Hepatic stellate cell (primary cell): Measurements from ENCODE around the gene MARS2.
"Not testable (repeated sequence)": the region's sequence is repeated elsewhere in the genome, so short reads cannot be mapped to it uniquely, and the experiment has no call there.

ENCODE experiments used
- DNase-seq: peaks from one replicate; pipeline ENCODE4 v3.0.0; 2011; ENCODE audit warnings: low spot score

Gene MARS2

DNA sequence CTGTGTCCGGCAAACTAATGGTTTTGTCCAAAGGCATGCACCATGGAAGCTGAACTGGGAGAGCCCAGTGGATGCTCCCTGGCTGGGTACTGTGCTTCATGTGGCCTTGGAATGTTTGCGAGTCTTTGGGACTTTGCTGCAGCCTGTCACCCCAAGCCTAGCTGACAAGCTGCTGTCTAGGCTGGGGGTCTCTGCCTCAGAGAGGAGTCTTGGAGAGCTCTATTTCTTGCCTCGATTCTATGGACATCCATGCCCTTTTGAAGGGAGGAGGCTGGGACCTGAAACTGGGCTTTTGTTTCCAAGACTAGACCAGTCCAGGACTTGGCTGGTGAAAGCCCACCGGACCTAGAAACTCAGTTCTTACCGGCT lies 1.7 kb downstream of the MARS2 start:
- DNase-seq = no peak

DNA sequence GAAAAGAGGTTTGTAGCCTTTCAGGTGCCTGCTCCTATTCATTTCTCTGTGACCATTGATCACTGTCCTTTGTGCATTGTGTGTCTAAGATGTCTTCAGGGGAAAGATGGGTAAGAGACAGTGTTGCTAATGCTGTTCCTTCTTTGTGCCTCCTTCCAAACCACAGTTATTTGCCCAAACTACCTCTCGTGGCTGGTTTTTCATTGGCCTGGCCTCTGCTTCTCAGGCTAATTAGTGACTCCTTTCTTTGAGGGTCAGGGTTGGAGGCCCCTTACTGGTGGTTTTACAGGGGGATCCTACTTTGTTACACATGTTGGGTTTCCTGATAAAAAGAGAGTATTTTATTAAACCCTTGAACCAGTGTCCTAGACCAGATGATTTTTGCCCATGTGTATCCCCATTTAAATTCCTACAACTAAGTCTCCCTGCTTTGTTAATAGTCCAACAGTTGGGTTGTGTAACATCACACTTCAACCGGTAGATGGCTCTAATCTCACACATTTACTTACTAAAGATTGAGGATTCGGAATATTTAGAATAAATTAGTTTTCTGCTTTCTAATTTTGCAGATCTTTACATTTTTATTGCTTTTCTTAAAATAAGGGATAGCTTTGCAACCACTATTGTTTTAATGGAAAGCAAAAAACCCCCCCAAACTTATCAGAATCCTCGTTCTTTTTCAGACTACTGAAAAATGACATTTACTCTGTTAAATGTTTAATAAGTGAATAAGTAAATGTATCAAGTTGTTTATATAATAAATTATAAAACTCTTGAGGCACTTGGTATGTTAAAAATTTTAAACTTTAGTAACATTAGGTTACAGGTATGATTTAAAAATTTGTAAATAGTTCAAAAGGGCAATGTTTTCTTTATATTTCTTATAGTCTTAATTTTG lies 2.4 kb downstream of the MARS2 start:
- peak; percentile 31 for DNase-seq

DNA sequence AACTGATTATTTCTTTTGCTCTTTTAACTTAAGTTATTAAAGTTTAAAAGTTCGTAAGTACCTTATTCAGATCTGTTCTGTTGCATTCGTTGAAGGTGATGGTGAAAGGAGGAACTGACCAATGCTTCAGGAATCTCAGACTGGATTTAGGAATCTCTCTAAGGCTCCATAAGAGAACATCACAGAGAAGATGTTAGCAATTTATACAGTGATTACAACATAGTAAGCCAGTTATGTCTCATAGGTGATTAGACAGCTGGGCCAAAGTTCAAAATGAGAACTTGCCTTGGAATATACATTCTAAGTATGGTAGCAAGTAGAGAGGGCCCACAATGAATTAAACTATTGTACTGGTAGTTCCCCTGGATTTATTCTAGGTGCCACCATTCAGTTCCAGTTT lies 3.2 kb downstream of the MARS2 start:
- DNase-seq = no peak

DNA sequence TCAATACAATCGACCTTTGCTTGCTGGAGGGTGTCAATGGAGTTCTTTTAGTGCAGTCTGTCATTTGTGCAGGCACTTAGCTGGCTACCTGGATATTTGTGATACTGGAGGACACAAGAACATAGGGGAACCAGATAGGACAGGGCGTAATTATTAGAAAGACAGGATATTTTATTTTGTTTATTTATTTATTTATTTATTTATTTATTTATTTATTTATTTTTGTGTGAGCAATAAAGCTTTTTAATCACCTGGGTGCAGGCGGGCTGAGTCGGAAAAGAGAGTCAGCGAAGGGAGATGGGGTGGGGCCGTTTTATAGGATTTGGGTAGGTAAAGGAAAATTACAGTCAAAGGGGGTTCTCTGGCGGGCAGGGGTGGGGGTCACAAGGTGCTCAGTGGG lies 4.0 kb downstream of the MARS2 start:
- not testable (repeated sequence) for DNase-seq

DNA sequence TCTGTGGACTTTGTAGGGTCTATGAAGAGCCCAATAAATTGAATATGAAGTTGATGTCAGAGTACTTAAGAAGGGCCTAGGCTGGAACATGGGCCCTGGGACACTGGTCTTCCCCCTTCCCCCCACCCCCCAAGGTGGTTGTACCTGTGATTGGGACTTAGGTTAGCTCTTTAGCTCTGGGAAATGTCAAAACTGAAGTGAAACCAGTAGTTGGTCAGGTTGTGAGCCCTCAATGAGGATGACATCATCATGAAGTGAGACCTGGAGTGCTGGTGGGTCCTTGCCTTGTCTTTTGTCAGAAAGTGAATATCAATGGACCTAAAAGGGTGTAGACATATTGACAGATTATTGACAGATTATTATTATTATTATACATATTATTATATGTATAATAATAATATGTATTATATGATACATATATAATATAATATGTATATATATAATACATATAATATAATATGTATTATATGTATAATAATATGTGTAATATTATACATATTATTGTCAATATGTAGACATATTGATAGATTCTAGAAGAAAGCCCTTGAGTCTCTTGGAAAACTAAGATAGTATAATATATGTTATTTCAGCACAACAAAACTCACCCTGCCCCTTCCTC lies 5.4 kb downstream of the MARS2 start:
- DNase-seq = no peak

DNA sequence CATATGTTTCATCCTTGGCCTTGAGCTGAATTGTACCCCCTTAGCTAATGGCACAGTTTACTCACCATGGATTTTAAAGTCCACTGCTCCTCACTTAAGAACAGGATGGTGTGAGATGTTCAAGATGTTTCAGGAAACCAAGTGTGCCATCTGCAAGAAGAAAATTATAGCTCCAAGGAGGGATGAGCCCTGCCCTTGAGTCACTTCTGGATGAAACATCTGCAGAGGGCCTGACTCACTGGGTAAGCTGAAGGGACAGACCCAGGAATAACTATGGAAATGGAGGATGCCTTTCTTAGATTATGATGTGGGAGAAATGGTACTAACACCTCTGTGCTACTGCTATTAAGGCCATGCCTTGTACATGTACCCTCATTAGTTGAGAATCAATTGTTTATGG lies 6.4 kb downstream of the MARS2 start:
- no peak for DNase-seq

DNA sequence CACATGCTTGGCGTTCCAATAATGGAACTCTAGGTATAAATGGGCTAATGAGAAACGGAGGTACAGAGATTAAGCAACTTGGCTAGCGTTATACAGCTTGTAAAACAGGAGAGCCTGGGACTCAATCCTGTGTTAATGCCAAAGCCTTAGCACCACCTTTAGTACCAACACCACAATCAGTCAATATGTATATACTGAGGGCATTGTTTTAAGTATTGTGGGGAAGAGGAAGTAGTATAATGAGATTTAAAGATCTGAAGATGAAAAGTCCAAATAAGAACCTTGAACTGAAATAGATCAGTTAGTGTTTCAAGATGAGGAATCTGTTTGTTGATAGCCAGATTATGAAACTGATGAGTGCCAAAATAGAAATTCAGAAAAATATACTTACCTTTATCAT lies 8.1 kb downstream of the MARS2 start:
- DNase-seq = no peak

DNA sequence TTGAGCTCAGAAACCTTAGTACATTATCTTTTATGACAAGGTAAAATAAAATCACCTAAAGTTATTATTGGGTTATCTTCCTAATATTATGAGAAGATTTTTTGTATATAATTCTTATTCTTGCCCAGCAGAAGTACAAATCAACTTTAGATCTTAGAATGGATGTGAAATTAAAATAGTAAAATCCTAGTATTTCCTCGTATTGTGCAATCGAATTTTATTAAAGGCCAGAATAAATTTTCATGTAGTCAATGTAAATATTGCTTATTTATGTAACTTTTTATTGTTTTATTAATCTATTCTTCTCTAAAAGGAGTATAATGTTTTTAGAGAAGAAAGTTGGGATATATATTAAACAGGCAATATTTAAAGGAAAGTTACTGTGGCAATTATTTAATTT lies 12.7 kb downstream of the MARS2 start:
- DNase-seq = no peak

DNA sequence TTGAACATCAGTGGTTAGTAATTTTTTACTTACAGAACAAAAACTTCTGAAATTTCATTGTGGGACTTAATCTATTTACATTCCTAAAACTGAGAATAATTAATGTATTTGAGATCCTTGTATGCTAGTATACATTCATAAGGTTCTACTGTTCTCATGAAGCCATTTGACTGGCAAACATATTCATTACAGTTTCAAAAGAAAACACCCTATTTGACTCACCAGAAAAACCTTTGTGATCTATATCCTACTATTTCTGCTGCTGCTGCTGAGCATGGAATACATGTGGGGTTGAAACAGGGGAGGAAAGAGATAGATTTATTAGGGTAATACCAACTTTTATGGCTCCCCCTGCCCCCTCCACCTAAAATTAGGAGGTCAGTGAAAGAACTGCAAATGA lies 21.8 kb downstream of the MARS2 start:
- no peak for DNase-seq

DNA sequence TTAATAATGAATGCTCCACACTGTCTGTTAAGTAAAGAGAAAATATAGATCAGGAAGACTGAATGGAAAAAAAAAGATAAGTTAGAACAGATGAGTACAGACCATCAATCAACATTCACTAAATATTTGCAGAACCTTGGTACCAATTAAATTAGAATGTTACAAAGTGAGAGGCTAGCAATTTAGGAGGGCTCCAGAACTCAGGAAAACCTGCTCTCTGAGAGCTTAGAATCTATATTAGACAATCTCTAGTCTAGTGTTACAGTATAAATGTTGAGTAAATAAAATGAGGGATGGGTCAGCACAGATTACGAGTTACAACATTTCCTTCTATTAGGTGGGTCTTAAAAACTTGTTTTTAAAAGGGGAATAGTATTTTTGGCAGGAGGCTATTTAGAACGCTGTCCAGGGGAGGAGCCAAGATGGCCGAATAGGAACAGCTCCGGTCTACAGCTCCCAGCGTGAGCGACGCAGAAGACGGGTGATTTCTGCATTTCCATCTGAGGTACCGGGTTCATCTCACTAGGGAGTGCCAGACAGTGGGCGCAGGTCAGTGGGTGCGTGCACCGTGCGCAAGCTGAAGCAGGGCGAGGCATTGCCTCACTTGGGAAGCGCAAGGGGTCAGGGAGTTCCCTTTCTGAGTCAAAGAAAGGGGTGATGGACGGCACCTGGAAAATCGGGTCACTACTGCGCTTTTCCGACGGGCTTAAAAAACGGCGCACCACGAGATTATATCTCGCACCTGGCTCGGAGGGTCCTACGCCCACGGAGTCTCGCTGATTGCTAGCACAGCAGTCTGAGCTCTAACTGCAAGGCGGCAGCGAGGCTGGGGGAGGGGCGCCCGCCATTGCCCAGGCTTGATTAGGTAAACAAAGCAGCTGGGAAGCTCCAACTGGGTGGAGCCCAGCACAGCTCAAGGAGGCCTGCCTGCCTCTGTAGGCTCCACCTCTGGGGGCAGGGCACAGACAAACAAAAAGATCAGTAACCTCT lies 23.7 kb downstream of the MARS2 start:
- not testable (repeated sequence) for DNase-seq

DNA sequence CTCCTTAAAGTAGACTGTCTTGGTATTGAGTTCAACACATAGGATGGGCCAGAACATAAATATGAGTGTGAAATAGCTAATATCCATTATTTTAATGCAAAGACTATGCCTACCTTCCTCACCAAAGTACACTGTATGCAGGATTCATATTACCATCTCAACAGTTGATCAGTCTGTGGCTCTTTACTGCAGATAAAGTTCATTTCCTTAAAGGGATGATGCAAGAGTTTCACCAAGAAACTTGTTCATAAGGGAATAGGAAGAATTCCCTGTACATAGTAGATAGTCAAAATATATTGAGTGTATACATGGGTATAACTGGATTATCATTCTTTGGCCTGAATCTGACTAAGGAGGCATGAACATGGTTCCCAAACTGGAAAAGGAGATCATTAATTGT lies 35.0 kb downstream of the MARS2 start:
- no peak for DNase-seq
